NCI-H345 treated with DMSO at 0.1 percent for 48 hours (cell line): ENCODE measurements around the gene SUGCT.
"Not testable (repeated sequence)": the region's sequence is repeated elsewhere in the genome, so short reads cannot be mapped to it uniquely, and the experiment has no call there.

Source experiments
- DNase-seq: peaks from one replicate; lab custom pipeline; 2025; ENCODE audit not compliant: unreplicated experiment; lab: John Stamatoyannopoulos, UW

SUGCT gene

GRCh38 chr7:40551685-40552576 is 417.1 kb downstream of the SUGCT start:
- DNase-seq: no peak

- DNase-seq: no peak
Observed at GRCh38 chr7:40560672-40561071, 425.9 kb downstream of the SUGCT start.

GRCh38 chr7:40566879-40567278 is 432.1 kb downstream of the SUGCT start:
- no peak for DNase-seq

DNA sequence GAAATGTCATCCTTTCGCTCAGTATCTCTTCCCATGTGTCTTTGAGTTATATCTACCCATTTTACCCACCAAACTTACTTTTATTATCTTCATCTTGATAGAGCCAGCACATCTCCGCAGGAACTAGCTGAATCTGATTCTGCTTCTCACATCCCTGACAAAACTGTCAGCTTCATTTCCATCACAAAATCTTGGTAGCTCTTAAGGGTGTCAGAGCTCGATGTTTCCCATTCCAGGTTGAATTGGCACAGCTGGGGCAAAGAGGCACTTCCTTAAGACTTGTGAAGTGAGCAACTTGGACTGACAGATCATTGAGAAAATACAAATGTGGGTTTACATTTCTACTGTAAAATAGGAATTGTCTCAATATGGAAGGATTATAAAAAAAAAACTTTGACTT is 434.5 kb downstream of the SUGCT start:
- DNase-seq: no peak

- no peak for DNase-seq
Observed at GRCh38 chr7:40570223-40570622, 435.4 kb downstream of the SUGCT start.

DNA sequence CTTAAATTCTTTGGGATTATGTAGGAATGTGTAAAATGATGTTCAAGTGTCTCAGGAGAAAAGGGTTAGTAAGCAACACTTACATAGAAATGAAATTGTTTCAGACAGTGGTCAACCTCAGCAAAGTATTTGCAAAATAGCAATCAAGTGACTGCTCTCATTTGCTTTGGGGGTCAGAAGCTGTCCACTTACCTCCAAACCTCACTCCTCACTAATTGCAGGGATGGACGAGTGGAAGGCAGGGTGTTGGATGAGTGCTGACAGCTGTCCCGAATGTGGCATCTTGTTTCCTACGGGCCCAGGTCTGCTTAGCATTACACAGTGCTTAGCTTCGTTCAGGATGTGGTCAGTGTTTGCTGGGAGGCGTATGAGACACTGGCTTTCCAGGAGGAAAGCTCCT is 437.0 kb downstream of the SUGCT start:
- no peak for DNase-seq

DNA sequence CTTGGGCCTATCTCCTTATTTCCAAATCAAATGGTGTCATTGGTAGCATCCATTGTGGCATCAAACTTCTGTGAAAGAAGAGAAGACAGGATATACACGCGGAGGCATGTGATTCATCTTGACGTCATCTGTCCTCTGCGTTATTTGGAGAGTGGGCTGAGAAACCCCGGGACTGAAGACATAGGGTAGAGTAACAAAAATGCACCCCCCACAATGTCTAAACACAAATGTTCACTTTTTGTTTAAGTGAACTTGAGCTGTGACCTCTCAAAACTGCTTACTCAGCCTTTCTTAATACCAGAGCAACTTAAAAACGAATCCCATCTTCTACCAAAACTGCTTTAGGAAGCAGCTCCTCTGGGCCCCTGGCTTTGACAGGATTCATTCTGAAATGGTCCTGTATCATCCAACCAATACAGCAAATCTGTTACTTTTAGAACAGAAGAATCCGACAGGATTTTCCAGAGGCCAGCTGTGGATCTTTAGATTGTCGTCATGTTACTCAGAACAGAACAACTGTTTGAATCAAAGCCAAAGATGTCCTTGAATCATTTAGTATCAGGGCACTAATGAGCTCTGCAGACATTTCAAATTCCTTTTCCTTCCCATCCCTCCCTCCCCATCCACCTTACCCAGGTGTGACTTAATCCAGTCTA is 438.1 kb downstream of the SUGCT start:
- no peak for DNase-seq

GRCh38 chr7:40579401-40579800 is 444.6 kb downstream of the SUGCT start:
- DNase-seq: no peak

- no peak for DNase-seq
Observed at GRCh38 chr7:40580776-40581175, 446.0 kb downstream of the SUGCT start.

GRCh38 chr7:40582539-40582938 is 447.7 kb downstream of the SUGCT start:
- DNase-seq: no peak

DNA sequence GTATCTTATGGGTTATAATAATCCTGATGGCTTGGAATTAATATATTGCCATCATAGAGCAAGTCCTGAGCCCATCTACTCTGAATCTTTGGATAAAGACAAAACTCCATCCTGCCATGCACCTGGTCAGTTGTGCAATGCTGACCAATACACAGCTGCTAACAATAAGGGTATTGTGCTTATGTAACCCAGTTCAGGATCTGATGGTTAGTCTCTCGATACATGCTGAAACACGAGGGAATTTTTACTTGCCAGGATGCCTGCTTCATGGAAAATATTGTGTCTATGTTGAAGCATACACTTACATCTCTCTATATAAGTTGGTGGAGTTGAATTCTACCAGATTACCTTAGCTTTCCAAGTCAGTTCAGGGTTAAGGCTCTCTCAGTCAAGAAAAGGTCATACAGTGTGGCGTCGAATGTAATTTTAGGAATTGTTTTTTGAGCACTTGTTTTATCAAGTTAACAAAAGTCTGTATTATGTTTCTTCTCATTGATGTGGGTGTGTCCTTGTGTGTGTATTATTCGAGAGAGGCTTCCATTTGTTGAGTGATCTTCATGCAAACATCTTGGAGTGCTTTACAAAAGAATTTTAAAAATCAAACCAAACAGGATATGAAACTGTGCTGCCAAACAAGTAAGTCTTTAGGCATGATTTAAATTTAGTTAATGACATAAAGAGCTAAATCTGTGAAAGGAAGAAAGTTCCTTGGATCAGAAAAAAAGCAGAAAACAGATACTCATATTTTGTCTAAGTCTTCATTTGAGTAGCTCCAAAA is 449.1 kb downstream of the SUGCT start:
- DNase-seq: no peak

GRCh38 chr7:40584667-40585433 is 450.0 kb downstream of the SUGCT start:
- no peak for DNase-seq

GRCh38 chr7:40586197-40586596 is 451.4 kb downstream of the SUGCT start:
- DNase-seq: no peak

- no peak for DNase-seq
Observed at GRCh38 chr7:40587419-40587818, 452.6 kb downstream of the SUGCT start.

- DNase-seq: no peak
Observed at GRCh38 chr7:40595129-40595528, 460.3 kb downstream of the SUGCT start.

- no peak for DNase-seq
Observed at GRCh38 chr7:40595832-40596231, 461.0 kb downstream of the SUGCT start.

- DNase-seq: no peak
Observed at GRCh38 chr7:40597517-40597916, 462.7 kb downstream of the SUGCT start.

GRCh38 chr7:40598915-40599314 is 464.1 kb downstream of the SUGCT start:
- no peak for DNase-seq

- DNase-seq: no peak
Observed at GRCh38 chr7:40599836-40600235, 465.0 kb downstream of the SUGCT start.

- DNase-seq: not testable (repeated sequence)
Observed at GRCh38 chr7:40602351-40602750, 467.5 kb downstream of the SUGCT start.
